SK-N-SH (cell line): Measurements from ENCODE around the gene CAMK4. TPM values are rescaled to one million over a fixed set of nuclear protein-coding genes. Genes with fewer than 3 reads are reported as not detected.

Source experiments
- CTCF ChIA-PET: fragments of 300-600, 350-600 bp; formaldehyde crosslinking; extraction: SDS; loops from one replicate; lab custom pipeline; 2021; lab: Yijun Ruan, JAX
- POLR2A ChIA-PET: fragments of 350-600 bp; sonication (Branson Sonifier 250); formaldehyde crosslinking; extraction: SDS; loops from one replicate; lab custom pipeline; 2020; ENCODE audit warnings: antibody characterized with exemption, inconsistent platforms; lab: Yijun Ruan, JAX
- DNase-seq: peaks from one replicate; pipeline ENCODE4 v3.0.0; 2012
- H2AFZ ChIP-seq: fragments of 200-600 bp; sonication (generic); 2 replicates; pipeline ENCODE4 v1.8.1; 2016; ENCODE audit warnings: antibody characterized with exemption, mild to moderate bottlenecking, low read depth
- H3F3A ChIP-seq: fragments of 200-600 bp; sonication (generic); replicated peaks from 2 replicates; pipeline ENCODE3; 2016; ENCODE audit warnings: antibody characterized with exemption, mild to moderate bottlenecking; ENCODE audit not compliant: insufficient read depth
- H3K27ac ChIP-seq, 2 experiments: fragments of 200-500 bp in 1 of 2; fragments of 200-600 bp in 1 of 2; sonication (Bioruptor generic) in 1 of 2; sonication (generic), shearing (Covaris generic) in 1 of 2; 2 replicates each; pipeline versions ENCODE4 v1.5.1 to v1.6.1; 2014 to 2016; ENCODE audit warnings: low read depth in 2 of 2, inconsistent platforms in 1 of 2, low read length in 1 of 2, mild to moderate bottlenecking in 1 of 2, mixed read lengths in 1 of 2
- H3K27me3 ChIP-seq: fragments of 200-600 bp; sonication (generic), shearing (Covaris generic); 2 replicates; pipeline ENCODE4 v1.6.1; 2016; ENCODE audit warnings: mixed run types; ENCODE audit not compliant: insufficient read depth
- H3K36me3 ChIP-seq, 2 experiments: fragments of 200-500 bp in 1 of 2; fragments of 200-600 bp in 1 of 2; sonication (Bioruptor generic) in 1 of 2; sonication (generic) in 1 of 2; replicated peaks in 1 of 2; 2 replicates each; pipeline versions ENCODE3 to v1.5.1; 2014 to 2016; ENCODE audit warnings: low read length in 1 of 2, mild to moderate bottlenecking in 1 of 2; ENCODE audit not compliant: insufficient read depth in 2 of 2, control insufficient read depth in 1 of 2
- H3K4me1 ChIP-seq, 2 experiments: fragments of 200-500 bp in 1 of 2; fragments of 200-600 bp in 1 of 2; sonication (Bioruptor generic) in 1 of 2; sonication (generic), shearing (Covaris generic) in 1 of 2; 2 replicates each; pipeline versions ENCODE4 v1.5.1 to v1.6.1; 2014 to 2016; ENCODE audit warnings: low read depth in 1 of 2, low read length in 1 of 2, mixed run types in 1 of 2; ENCODE audit not compliant: insufficient read depth in 2 of 2, control insufficient read depth in 1 of 2
- H3K4me2 ChIP-seq: fragments of 200-600 bp; sonication (generic), shearing (Covaris generic); 2 replicates; pipeline ENCODE4 v1.6.1; 2017; ENCODE audit warnings: mixed run types
- H3K4me3 ChIP-seq, 2 experiments: fragments of 200-500 bp in 1 of 2; fragments of 200-600 bp in 1 of 2; sonication (Bioruptor generic) in 1 of 2; sonication (generic), shearing (Covaris generic) in 1 of 2; 2 replicates each; pipeline versions ENCODE4 v1.5.1 to v1.8.1; 2014 to 2016; ENCODE audit warnings: low read depth in 2 of 2, inconsistent platforms in 1 of 2, low read length in 1 of 2, mild to moderate bottlenecking in 1 of 2, mixed read lengths in 1 of 2, moderate library complexity in 1 of 2
- H3K79me2 ChIP-seq: fragments of 200-600 bp; sonication (generic); 2 replicates; pipeline ENCODE4 v1.8.1; 2017; ENCODE audit warnings: mild to moderate bottlenecking; ENCODE audit not compliant: insufficient read depth
- H3K9ac ChIP-seq: fragments of 200-600 bp; sonication (generic); 2 replicates; pipeline ENCODE4 v1.6.1; 2017; ENCODE audit warnings: mixed run types
- H3K9me2 ChIP-seq: fragments of 200-600 bp; sonication (generic); 2 replicates; pipeline ENCODE4 v1.6.1; 2017; ENCODE audit warnings: mixed run types
- H3K9me3 ChIP-seq: fragments of 200-600 bp; sonication (generic); 2 replicates; pipeline ENCODE4 v1.6.1; 2017; ENCODE audit warnings: mixed run types, mild to moderate bottlenecking, moderate library complexity
- H4K20me1 ChIP-seq: fragments of 200-600 bp; sonication (generic); 2 replicates; pipeline ENCODE4 v1.6.1; 2017; ENCODE audit warnings: mild to moderate bottlenecking, mixed run types; ENCODE audit not compliant: insufficient read depth
- FOSL2 ChIP-seq: IDR thresholded peaks from 2 replicates; pipeline ENCODE4 v1.4.0; 2012; ENCODE audit warnings: low read depth, mild to moderate bottlenecking, moderate library complexity, borderline replicate concordance
- FOXM1 ChIP-seq: IDR thresholded peaks from 2 replicates; pipeline ENCODE4 v1.4.0; 2012; ENCODE audit warnings: low read depth, mild to moderate bottlenecking
- GABPA ChIP-seq: IDR thresholded peaks from 2 replicates; pipeline ENCODE4 v1.4.0; 2012; ENCODE audit warnings: low read depth, mild to moderate bottlenecking
- JUND ChIP-seq: IDR thresholded peaks from 2 replicates; pipeline ENCODE4 v1.4.0; 2012
- MXI1 ChIP-seq: IDR thresholded peaks from 2 replicates; pipeline ENCODE4 v1.6.1; 2012; ENCODE audit warnings: mild to moderate bottlenecking, low read depth, low read length, improper control_type of control experiment
- NFIC ChIP-seq: IDR thresholded peaks from 2 replicates; pipeline ENCODE4 v1.4.0; 2012; ENCODE audit warnings: borderline replicate concordance
- RAD21 ChIP-seq: IDR thresholded peaks from 2 replicates; pipeline ENCODE4 v1.6.1; 2012; ENCODE audit warnings: mild to moderate bottlenecking, low read length
- RXRA ChIP-seq: IDR thresholded peaks from 2 replicates; pipeline ENCODE4 v1.4.0; 2012; ENCODE audit warnings: low read depth, mild to moderate bottlenecking, borderline replicate concordance
- SIN3A ChIP-seq: IDR thresholded peaks from 2 replicates; pipeline ENCODE4 v1.6.1; 2012; ENCODE audit warnings: low read depth, mild to moderate bottlenecking, low read length, moderate library complexity, borderline replicate concordance
- TCF12 ChIP-seq: IDR thresholded peaks from 2 replicates; pipeline ENCODE4 v1.4.0; 2012
- YY1 ChIP-seq: IDR thresholded peaks from 2 replicates; pipeline ENCODE4 v1.4.0; 2012; ENCODE audit warnings: low read depth, mild to moderate bottlenecking
- polyA plus RNA-seq, 3 experiments: library from polyadenylated mRNA; depleted of rRNA; stranded (reverse); fragments of >200 nt; gene quantifications; 2 replicates each; pipeline ENCODE4 v1.2.3, GENCODE V29; 2012
- TF ChIP-seq, protein P1 (sequence below): fragments of 150-350 bp; IDR thresholded peaks from 2 replicates; pipeline ENCODE4 v1.6.1; 2016; ENCODE audit warnings: mild to moderate bottlenecking, low read depth, low read length
- TF ChIP-seq, protein P2 (sequence below): IDR thresholded peaks from 2 replicates; pipeline ENCODE4 v1.4.0; 2012; ENCODE audit warnings: low read depth
- TF ChIP-seq, protein P3 (sequence below): fragments of 150-350 bp; IDR thresholded peaks from 2 replicates; pipeline ENCODE4 v1.6.1; 2017; ENCODE audit warnings: antibody characterized with exemption, low read length, low read depth, borderline replicate concordance
- TF ChIP-seq, protein P4 (sequence below): IDR thresholded peaks from 2 replicates; pipeline ENCODE4 v1.6.1; 2012; ENCODE audit warnings: mild to moderate bottlenecking, low read depth, low read length, moderate library complexity
- TF ChIP-seq, protein P5 (sequence below): fragments of 200-600 bp; sonication (generic); IDR thresholded peaks from 2 replicates; pipeline ENCODE4 v1.6.1; 2017; ENCODE audit warnings: antibody characterized with exemption, mild to moderate bottlenecking, moderate library complexity

CAMK4 gene
- polyA plus RNA-seq, 1 of the 3 experiments (the other 2 are of a cell fraction) = 4.1 TPM

DNA sequence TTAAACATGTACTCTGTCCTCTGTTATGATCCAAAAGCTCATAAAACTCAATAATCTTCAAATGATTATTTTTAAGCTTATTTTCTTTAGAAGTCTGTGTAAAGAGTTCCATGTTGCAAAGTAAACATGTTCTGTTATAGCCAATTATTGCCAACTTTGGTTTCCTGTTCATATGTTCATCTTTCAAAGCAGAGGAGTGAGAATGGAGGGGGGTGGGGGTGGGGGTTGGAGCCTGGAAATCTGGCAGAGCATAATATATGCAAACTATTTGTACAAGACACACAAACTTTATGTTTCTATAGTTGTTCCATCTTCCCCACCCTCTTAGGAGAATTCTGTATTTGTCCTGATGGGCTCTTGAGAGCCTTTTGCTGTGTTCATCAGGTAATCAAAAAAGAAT, 153.1 kb downstream of the CAMK4 start:
- H3F3A ChIP-seq = no peaks in the 10 kb centered on the region
- H3K36me3 ChIP-seq = no peaks in the 10 kb centered on the region
- POLR2A ChIA-PET = no interaction called here
- H3K9me3 ChIP-seq = no peaks in the 10 kb centered on the region
- TF ChIP-seq JUND (no peak), GABPA (no peak), YY1 (no peak), RXRA (no peak), SIN3A (no peak), RAD21 (no peak), TCF12 (no peak), NFIC (no peak), FOXM1 (no peak), MXI1 (no peak), FOSL2 (no peak)
- TF ChIP-seq, protein P1, sequence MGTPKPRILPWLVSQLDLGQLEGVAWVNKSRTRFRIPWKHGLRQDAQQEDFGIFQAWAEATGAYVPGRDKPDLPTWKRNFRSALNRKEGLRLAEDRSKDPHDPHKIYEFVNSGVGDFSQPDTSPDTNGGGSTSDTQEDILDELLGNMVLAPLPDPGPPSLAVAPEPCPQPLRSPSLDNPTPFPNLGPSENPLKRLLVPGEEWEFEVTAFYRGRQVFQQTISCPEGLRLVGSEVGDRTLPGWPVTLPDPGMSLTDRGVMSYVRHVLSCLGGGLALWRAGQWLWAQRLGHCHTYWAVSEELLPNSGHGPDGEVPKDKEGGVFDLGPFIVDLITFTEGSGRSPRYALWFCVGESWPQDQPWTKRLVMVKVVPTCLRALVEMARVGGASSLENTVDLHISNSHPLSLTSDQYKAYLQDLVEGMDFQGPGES = no peak
- TF ChIP-seq, protein P2, sequence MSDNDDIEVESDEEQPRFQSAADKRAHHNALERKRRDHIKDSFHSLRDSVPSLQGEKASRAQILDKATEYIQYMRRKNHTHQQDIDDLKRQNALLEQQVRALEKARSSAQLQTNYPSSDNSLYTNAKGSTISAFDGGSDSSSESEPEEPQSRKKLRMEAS = no peak
- TF ChIP-seq, protein P3, sequence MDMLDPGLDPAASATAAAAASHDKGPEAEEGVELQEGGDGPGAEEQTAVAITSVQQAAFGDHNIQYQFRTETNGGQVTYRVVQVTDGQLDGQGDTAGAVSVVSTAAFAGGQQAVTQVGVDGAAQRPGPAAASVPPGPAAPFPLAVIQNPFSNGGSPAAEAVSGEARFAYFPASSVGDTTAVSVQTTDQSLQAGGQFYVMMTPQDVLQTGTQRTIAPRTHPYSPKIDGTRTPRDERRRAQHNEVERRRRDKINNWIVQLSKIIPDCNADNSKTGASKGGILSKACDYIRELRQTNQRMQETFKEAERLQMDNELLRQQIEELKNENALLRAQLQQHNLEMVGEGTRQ = no peak
- TF ChIP-seq, protein P4, sequence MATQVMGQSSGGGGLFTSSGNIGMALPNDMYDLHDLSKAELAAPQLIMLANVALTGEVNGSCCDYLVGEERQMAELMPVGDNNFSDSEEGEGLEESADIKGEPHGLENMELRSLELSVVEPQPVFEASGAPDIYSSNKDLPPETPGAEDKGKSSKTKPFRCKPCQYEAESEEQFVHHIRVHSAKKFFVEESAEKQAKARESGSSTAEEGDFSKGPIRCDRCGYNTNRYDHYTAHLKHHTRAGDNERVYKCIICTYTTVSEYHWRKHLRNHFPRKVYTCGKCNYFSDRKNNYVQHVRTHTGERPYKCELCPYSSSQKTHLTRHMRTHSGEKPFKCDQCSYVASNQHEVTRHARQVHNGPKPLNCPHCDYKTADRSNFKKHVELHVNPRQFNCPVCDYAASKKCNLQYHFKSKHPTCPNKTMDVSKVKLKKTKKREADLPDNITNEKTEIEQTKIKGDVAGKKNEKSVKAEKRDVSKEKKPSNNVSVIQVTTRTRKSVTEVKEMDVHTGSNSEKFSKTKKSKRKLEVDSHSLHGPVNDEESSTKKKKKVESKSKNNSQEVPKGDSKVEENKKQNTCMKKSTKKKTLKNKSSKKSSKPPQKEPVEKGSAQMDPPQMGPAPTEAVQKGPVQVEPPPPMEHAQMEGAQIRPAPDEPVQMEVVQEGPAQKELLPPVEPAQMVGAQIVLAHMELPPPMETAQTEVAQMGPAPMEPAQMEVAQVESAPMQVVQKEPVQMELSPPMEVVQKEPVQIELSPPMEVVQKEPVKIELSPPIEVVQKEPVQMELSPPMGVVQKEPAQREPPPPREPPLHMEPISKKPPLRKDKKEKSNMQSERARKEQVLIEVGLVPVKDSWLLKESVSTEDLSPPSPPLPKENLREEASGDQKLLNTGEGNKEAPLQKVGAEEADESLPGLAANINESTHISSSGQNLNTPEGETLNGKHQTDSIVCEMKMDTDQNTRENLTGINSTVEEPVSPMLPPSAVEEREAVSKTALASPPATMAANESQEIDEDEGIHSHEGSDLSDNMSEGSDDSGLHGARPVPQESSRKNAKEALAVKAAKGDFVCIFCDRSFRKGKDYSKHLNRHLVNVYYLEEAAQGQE = no peak
- TF ChIP-seq, protein P5, sequence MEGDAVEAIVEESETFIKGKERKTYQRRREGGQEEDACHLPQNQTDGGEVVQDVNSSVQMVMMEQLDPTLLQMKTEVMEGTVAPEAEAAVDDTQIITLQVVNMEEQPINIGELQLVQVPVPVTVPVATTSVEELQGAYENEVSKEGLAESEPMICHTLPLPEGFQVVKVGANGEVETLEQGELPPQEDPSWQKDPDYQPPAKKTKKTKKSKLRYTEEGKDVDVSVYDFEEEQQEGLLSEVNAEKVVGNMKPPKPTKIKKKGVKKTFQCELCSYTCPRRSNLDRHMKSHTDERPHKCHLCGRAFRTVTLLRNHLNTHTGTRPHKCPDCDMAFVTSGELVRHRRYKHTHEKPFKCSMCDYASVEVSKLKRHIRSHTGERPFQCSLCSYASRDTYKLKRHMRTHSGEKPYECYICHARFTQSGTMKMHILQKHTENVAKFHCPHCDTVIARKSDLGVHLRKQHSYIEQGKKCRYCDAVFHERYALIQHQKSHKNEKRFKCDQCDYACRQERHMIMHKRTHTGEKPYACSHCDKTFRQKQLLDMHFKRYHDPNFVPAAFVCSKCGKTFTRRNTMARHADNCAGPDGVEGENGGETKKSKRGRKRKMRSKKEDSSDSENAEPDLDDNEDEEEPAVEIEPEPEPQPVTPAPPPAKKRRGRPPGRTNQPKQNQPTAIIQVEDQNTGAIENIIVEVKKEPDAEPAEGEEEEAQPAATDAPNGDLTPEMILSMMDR = no peak
- DNase-seq = no peak
- no peaks in the 10 kb centered on the region for H4K20me1 ChIP-seq
- no peak overlapping the region for H3K4me2 ChIP-seq
- H3K27me3 ChIP-seq = no peaks in the 10 kb centered on the region
- H3K79me2 ChIP-seq = no peaks in the 10 kb centered on the region
- H3K9ac ChIP-seq = no peak overlapping the region
- H3K4me1 ChIP-seq = peaks cover 0 to 13% of the 10 kb centered on the region in 2 experiments; a peak in 2 of 4 replicates
- CTCF ChIA-PET = no interaction called here
- H2AFZ ChIP-seq = no peak overlapping the region
- no peak overlapping the region for H3K27ac ChIP-seq
- no peak overlapping the region for H3K4me3 ChIP-seq
- no peaks in the 10 kb centered on the region for H3K9me2 ChIP-seq
